IPS-20b (cell line): Measurements from ENCODE around the gene TRUB1.
"Not testable (repeated sequence)": the region's sequence is repeated elsewhere in the genome, so short reads cannot be mapped to it uniquely, and the experiment has no call there.

ENCODE experiments used
- H3K27ac ChIP-seq: one replicate; pipeline ENCODE4 v1.5.1; 2013; ENCODE audit warnings: low read length
- H3K27me3 ChIP-seq: 2 replicates; pipeline ENCODE4 v1.6.1; 2013; ENCODE audit warnings: mild to moderate bottlenecking, low read length, inconsistent platforms; ENCODE audit not compliant: insufficient read depth
- H3K36me3 ChIP-seq: 2 replicates; pipeline ENCODE4 v1.6.1; 2013; ENCODE audit warnings: low read depth, mild to moderate bottlenecking, inconsistent platforms, low read length, moderate library complexity; ENCODE audit not compliant: insufficient read depth
- H3K4me1 ChIP-seq: 2 replicates; pipeline ENCODE4 v1.6.1; 2013; ENCODE audit warnings: mild to moderate bottlenecking, control low read depth, inconsistent platforms, low read length, moderate library complexity; ENCODE audit not compliant: insufficient read depth
- H3K4me3 ChIP-seq: 2 replicates; pipeline ENCODE4 v1.5.1; 2013; ENCODE audit warnings: mild to moderate bottlenecking, low read length, inconsistent platforms
- H3K9ac ChIP-seq: 2 replicates; pipeline ENCODE4 v1.6.1; 2013; ENCODE audit warnings: low read depth, mild to moderate bottlenecking, inconsistent platforms, low read length, moderate library complexity
- H3K9me3 ChIP-seq: 2 replicates; pipeline ENCODE4 v1.6.1; 2013; ENCODE audit warnings: mild to moderate bottlenecking, low read depth, low read length, inconsistent platforms; ENCODE audit not compliant: insufficient read depth

Gene TRUB1

DNA sequence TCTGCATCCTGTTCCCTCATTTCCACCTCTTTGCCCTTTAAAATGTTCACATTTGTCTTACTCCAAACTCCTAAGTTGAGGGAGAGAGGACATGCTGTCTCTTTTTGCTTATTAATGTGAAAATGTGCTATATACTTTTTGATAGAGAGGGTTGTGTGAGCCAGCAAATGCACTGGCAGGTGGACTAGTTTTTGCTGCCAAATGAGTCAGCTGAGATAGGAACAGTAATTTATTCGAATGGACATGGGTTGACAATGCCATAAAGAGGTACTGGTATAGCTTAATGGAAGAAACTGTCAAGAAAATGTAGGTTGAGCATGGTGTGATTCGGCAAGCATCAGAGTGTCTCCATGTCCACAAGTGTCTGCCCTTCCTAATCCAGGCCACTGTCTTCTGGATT lies 9.2 kb upstream of the TRUB1 start:
- H3K9ac ChIP-seq = no peak overlapping the region
- no peaks in the 10 kb centered on the region for H3K4me1 ChIP-seq
- no peak overlapping the region for H3K4me3 ChIP-seq
- peaks cover 7% of the 10 kb centered on the region; the same call in 1 of the 2 replicates for H3K9me3 ChIP-seq
- no peaks in the 10 kb centered on the region for H3K27me3 ChIP-seq
- H3K36me3 ChIP-seq = no peaks in the 10 kb centered on the region
- no peak overlapping the region for H3K27ac ChIP-seq

DNA sequence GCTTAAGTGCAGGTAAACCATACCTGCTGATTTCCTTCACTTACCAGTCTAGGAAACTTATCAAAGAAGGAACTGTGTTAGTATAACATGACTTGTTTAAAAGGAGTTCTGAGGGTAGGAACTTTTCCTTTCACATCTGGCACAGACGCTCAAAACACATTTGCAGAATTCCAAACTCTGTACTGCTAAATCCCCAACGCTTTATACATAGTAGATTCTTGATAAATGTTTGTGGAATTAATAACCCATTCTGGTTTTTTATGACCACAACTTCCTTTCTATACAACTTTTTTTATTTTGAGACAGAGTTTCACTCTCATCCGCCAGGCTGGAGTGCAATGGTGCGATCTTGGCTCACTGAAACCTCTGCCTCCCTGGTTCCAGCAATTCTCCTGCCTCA lies 7.7 kb upstream of the TRUB1 start:
- Histone ChIP-seq H3K4me3 (no peak overlapping the region), H3K27me3 (no peaks in the 10 kb centered on the region), H3K4me1 (no peaks in the 10 kb centered on the region), H3K36me3 (no peaks in the 10 kb centered on the region), H3K27ac (no peak overlapping the region), H3K9me3 (peaks cover 7% of the 10 kb centered on the region; the same call in 1 of the 2 replicates), H3K9ac (no peak overlapping the region)

DNA sequence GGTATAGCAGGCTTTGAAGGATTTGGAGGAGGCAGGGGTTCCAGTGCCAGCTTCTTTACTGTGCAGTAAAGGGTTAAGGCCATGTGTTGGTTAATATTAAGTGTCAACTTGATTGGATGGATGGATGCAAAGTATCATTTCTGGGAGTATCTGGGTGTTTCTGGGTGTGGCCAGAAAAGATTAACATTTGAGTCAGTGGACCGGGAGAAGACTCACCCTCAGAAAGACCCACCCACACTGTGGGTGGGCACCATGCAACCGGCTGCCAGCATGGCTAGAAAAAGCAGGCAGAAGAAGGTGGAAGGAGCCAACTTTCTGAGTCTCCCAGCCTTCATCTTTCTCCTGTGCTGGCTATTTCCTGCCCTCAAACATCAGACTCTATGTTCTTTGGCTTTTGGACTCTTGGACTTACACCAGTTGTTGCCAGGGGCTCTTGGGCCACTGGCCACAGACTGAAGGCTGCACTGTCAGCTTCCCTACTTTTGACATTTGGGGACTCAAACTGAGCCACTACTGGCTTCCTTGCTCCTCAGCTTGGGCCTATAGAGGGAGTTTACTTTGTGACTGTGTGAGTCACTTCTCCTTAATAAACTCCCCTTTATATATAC lies 6.8 kb upstream of the TRUB1 start:
- Histone ChIP-seq H3K9me3 (peaks cover 7% of the 10 kb centered on the region; the same call in 1 of the 2 replicates), H3K36me3 (no peaks in the 10 kb centered on the region), H3K9ac (no peak overlapping the region), H3K27ac (no peak overlapping the region), H3K4me3 (no peak overlapping the region), H3K4me1 (no peaks in the 10 kb centered on the region), H3K27me3 (no peaks in the 10 kb centered on the region)

DNA sequence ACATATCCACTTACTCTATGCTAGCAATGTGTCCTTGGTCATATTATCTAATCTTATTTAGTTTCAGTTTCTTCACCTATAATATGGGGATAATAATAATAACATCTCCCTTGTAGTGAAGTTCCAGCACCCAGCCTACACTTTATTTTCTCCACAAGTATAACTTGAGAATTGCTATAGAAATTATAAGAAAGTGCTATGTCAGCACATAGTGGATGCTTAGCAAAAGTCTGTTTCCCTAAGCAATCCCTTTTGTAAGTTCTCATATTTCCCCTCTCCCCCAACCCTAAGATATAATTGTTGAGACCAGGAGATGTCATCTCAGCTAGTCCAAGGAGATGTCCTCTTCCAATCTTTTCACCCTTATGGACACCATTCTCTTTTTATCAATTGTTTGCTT lies 5.8 kb upstream of the TRUB1 start:
- Histone ChIP-seq H3K36me3 (no peaks in the 10 kb centered on the region), H3K27me3 (no peaks in the 10 kb centered on the region), H3K4me3 (no peak overlapping the region), H3K9me3 (peaks cover 7% of the 10 kb centered on the region; the same call in 1 of the 2 replicates), H3K9ac (no peak overlapping the region), H3K4me1 (no peaks in the 10 kb centered on the region), H3K27ac (no peak overlapping the region)

DNA sequence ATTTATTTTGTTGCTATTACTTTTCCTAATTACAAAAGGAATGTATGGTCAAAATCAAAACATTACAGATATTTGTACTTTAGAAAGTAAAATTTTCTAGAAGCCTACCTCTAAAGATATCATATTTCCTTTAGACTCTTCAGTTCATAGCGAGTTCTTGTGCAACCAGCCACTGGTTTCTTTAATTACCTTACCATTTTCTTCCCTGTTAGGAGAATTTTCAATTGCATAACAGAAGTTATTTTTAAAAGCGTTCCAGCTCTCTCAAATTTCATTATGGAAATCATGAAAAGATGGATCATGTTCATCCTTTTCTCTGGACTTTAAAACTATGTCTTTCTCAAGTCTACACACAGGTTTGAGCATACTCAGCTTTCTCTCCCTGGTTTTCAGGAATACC lies 5.0 kb upstream of the TRUB1 start:
- Histone ChIP-seq H3K9me3 (peaks cover 7% of the 10 kb centered on the region; the same call in 1 of the 2 replicates), H3K36me3 (no peaks in the 10 kb centered on the region), H3K4me3 (no peak overlapping the region), H3K27me3 (no peaks in the 10 kb centered on the region), H3K27ac (no peak overlapping the region), H3K9ac (no peak overlapping the region), H3K4me1 (no peaks in the 10 kb centered on the region)

DNA sequence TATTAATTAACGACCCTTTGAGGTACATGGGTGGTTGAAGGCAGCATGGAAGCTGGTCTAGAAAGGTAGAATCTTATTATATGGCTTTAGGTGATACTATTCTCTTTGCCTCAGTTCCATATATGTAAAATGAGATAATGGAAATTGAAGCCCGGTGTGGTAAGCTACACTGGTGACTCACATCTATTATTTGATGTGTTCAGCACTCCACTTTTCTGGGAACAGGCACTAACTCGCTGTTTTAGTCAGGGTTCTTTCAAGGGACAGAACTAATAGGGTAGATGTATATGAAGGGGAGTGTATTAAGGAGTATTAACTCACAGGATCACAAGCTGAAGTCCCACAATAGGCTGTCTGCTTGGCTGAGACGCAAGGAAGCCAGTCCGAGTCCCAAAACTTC lies 4.4 kb upstream of the TRUB1 start:
- Histone ChIP-seq H3K4me1 (no peaks in the 10 kb centered on the region), H3K4me3 (no peak overlapping the region), H3K27me3 (no peaks in the 10 kb centered on the region), H3K36me3 (no peaks in the 10 kb centered on the region), H3K9ac (no peak overlapping the region), H3K27ac (no peak overlapping the region), H3K9me3 (peaks cover 7% of the 10 kb centered on the region; the same call in 1 of the 2 replicates)

DNA sequence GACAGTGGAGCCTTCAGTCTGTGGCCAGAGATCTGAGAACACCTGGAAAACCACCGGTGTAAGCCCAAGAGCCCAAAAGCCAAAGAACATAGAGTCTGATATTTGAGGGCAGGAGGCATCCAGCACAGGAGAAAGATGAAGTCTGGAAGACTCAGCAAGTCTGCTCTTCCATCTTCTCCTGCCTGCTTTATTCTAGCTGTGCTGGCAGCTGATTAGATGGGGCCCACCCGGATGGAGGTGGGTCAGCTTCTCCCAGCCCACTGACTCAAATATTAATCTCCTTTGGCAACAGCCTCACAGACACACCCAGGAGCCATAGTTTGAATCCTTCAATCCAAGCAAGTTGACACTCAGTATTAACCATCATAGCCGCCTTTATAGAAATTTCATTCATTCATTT lies 4.0 kb upstream of the TRUB1 start:
- not testable (repeated sequence) for H3K27me3 ChIP-seq, H3K36me3 ChIP-seq, H3K9me3 ChIP-seq, H3K4me1 ChIP-seq, H3K4me3 ChIP-seq, H3K27ac ChIP-seq, H3K9ac ChIP-seq

DNA sequence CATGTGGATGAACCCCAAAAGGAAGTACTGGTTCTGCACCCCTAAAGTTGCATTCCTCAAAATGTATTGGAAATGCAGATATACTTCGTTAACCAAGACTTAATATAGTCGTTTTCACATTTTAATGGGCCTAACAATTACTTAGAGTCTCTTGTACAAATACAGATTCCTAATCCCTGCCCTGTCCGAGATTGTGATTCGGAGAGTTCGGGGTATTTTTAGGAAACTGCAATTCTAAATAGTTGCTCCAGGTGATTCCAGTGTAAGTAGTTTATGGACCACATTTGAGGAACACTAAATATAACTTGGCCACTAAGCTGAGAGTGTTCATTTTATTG lies 830 bp downstream of the TRUB1 start:
- peak overlapping the region; percentile 82 for H3K27ac ChIP-seq

DNA sequence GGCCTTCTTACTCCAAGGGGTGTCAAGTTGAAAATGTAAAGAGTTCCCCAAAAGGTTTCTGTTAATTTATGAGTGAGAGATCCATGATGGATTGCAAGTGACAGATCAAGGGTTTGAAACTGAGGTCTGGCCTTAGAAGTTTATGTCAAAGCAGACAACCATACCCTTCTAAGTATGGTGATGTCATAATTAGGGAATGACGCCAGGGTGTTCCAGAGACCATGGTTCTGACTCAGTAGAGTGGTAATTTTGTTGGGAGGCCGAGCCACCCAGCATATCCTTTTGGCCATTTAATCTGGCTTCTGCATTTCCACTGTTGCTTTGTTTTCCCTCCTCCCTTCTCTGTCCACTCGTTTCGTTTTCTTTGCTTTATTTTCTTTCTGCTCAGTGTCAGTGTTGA lies 2.7 kb downstream of the TRUB1 start:
- no peaks in the 10 kb centered on the region for H3K9me3 ChIP-seq
- H3K27me3 ChIP-seq = no peaks in the 10 kb centered on the region
- no peak overlapping the region for H3K9ac ChIP-seq
- no peak overlapping the region for H3K27ac ChIP-seq
- no peak overlapping the region for H3K4me3 ChIP-seq
- peaks cover 5% of the 10 kb centered on the region for H3K4me1 ChIP-seq
- peaks cover 45% of the 10 kb centered on the region for H3K36me3 ChIP-seq

More for the DNA sequence above, 830 bp downstream of the TRUB1 start:
- H3K9ac ChIP-seq = peak overlapping the region; percentile 99
- H3K9me3 ChIP-seq = no peaks in the 10 kb centered on the region
- peaks cover 5% of the 10 kb centered on the region for H3K4me1 ChIP-seq
- peaks cover 27% of the 10 kb centered on the region for H3K36me3 ChIP-seq
- no peaks in the 10 kb centered on the region for H3K27me3 ChIP-seq
- H3K4me3 ChIP-seq = peak overlapping the region; percentile 94

DNA sequence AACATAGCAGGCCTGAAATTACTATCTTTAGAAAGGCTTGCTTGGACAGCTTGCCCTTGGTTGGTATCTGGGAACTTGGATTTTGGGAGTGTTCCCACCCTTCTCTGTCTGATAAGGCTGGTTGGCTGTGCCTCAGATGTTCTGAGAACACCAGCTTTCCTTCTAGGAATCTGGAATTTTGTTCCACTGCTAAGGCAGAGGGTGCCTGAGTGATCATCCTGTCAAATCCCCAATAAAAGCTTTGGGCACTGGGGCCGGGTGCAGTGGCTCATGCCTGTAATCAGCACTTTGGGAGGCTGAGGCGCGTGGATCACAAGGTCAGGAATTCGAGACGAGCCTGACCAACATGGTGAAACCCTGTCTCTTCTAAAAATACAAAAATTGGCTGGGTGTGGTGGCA lies 5.0 kb downstream of the TRUB1 start:
- Histone ChIP-seq H3K27me3 (no peaks in the 10 kb centered on the region), H3K4me3 (no peak overlapping the region), H3K9me3 (no peaks in the 10 kb centered on the region), H3K36me3 (peaks cover 63% of the 10 kb centered on the region), H3K4me1 (peaks cover 5% of the 10 kb centered on the region), H3K27ac (no peak overlapping the region), H3K9ac (no peak overlapping the region; the same call in 1 of the 2 replicates)

DNA sequence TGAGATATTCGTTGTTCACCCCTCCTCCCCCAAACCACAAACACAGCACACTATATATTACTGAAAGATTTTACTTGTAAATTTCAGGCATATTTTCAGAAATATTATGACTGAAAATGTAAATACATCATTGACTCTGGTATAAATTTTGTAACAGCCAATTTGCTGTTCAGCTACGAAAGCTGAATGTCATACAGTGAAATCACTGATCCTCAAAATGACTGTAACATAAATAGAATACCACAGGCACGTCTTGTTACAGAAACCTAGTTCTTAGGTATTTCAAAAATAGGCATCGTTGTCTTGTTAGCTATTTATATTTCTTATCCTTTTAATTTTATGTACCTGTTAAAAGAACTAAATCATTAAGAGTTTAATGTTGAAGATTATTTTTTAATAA lies 15.1 kb downstream of the TRUB1 start:
- H3K27ac ChIP-seq = no peak overlapping the region
- H3K27me3 ChIP-seq = no peaks in the 10 kb centered on the region
- no peak overlapping the region for H3K4me3 ChIP-seq
- no peaks in the 10 kb centered on the region for H3K9me3 ChIP-seq
- no peaks in the 10 kb centered on the region for H3K4me1 ChIP-seq
- H3K9ac ChIP-seq = no peak overlapping the region
- H3K36me3 ChIP-seq = peaks cover 42% of the 10 kb centered on the region

DNA sequence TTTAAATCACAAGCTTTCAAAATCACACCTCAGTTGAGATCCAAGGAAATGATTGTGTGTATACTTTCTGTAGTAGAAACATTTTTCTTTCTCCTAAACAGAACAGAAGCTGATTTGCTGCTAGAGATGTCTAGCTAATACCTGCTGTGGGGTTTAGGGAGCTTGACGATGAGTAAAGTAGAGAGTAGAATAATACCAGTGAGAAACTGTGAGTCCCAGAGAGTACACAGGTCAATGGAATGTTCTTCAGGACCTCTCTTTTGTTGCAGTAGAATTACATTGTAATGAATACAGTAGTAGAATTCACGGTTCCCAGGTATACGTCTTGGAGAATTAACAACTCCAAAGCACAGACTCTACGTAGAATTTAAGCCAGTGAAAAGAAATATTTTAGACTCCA lies 18.0 kb downstream of the TRUB1 start:
- H3K36me3 ChIP-seq = peaks cover 47% of the 10 kb centered on the region
- H3K9ac ChIP-seq = no peak overlapping the region
- no peaks in the 10 kb centered on the region for H3K27me3 ChIP-seq
- no peaks in the 10 kb centered on the region for H3K4me1 ChIP-seq
- no peak overlapping the region for H3K27ac ChIP-seq
- no peak overlapping the region for H3K4me3 ChIP-seq
- no peaks in the 10 kb centered on the region for H3K9me3 ChIP-seq
